ENCODE measurements around the gene ATG5.

DNA sequence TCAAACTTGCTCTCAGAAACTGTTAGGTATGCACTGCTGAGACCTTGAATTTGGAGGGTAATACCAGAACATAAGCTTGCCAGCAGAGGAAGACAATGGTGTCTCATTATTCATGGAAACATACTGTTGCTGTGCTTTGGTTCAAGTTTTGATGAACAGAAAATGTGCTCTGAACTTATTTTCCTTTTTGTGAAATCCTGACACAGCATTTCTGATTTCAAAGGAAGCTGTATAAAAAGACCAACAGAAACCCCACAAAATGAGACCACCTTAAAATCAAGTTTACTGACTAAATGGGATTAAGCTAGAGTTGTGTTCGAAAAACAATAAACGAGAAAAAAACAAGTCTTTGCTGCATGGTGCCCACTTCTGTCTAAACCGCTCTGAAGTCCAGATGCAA is 169.1 kb downstream of the ATG5 start:
- TF ChIP-seq CTCF (IDR thresholded peaks at IDR 0.05; ENCODE audit: poor library complexity, severe bottlenecking): no peak
- TF ChIP-seq TAF1 (IDR thresholded peaks at IDR 0.05; ENCODE audit: low read depth): no peak
- no peak for TF ChIP-seq POLR2AphosphoS5 (IDR thresholded peaks at IDR 0.05)

Measured in neural cell (in vitro differentiated cells).